Activated CD8-positive, alpha-beta memory T cell treated with anti-CD3 and anti-CD28 coated beads, Interleukin-2, amount 50 U/mL, for 24 hours (primary cell): ENCODE data around the gene WDPCP.
"Not testable (repeated sequence)": the region's sequence is repeated elsewhere in the genome, so short reads cannot be mapped to it uniquely, and the experiment has no call there.

ENCODE experiments used
- DNase-seq: peaks from one replicate; pipeline ENCODE4 v3.0.0-alpha.2; 2020; ENCODE audit errors: extremely low read depth

The WDPCP gene

GRCh38 chr2:63463142-63463541 is 125.1 kb downstream of the WDPCP start:
- DNase-seq, result no peak

DNA sequence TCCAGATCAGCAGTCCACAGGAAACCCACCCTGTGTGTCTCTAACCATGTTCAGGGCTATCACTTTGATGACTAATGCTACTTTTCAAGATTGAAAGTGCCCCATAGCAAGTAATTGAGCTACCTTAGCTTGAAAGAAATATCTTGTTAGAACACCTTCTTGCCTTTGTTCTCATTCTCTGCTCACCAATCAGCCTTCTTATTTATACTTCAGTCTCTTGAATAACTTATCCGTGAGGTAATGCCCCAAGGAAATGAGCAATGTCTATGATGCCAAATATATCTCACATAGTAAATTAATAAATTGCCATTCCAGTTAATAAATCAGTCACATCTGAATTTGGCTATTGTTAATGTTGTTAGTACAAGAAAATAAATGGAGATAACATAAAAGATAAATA is 141.6 kb downstream of the WDPCP start:
- DNase-seq, result no peak

DNA sequence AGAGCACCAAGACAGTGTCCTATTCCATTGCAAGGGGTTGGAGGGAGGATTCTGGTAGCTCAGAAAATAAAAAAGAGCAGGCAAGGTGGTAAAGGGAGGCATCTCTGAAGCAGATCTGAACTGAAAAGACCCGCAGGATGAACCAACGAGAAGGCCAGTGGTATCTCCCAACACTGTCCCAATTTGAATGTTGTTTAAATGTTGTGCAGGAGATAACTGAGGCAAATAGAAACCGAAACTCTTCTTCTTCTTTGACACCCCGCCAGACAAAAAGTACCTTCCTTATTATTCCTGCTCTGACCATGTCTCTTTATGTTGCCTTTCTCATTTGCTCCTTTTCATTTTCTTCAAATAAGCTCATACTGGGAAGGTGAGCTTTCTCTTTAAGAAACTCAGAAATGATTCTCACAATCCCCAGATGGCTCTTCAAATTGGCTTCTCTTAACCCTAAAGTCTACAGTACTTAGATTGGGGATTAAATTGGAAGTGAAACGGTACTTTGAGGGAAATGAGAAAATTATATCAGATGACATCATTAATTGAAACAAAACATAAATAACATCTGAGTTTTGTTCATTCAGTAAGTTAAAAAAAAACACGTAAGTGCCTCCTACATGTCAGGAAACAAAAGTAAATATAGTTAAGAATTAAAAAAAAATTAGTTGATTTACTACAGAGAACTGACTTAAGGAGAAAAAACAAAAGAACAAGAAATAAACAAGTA is 143.6 kb downstream of the WDPCP start:
- no peak for DNase-seq

GRCh38 chr2:63440612-63441011 is 147.7 kb downstream of the WDPCP start:
- DNase-seq, result no peak

- DNase-seq, result no peak
Measured at GRCh38 chr2:63438181-63438580, 150.1 kb downstream of the WDPCP start.

GRCh38 chr2:63436488-63436887 is 151.8 kb downstream of the WDPCP start:
- no peak for DNase-seq

- DNase-seq, result no peak
Measured at GRCh38 chr2:63435070-63435469, 153.2 kb downstream of the WDPCP start.

- no peak for DNase-seq
Measured at GRCh38 chr2:63434024-63435001, 154.0 kb downstream of the WDPCP start.

DNA sequence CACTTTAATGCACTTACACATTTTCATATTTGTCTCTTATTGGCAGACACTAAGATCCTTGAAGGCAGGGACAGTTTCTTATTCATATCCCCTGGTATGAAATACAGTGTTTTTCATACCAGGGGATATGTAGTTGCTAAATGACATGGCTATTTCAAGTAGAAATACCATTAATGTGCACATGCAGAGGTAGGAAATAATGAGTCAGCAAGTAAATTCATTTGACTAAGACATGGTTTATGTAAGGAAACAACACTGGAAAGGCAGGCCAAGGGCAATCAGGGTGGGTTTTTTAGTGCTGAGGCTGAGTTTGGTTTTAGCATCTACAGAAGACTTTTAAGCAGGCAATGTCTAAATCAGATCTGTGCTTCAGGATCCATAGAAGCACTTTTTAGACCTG is 155.9 kb downstream of the WDPCP start:
- DNase-seq, result no peak

DNA sequence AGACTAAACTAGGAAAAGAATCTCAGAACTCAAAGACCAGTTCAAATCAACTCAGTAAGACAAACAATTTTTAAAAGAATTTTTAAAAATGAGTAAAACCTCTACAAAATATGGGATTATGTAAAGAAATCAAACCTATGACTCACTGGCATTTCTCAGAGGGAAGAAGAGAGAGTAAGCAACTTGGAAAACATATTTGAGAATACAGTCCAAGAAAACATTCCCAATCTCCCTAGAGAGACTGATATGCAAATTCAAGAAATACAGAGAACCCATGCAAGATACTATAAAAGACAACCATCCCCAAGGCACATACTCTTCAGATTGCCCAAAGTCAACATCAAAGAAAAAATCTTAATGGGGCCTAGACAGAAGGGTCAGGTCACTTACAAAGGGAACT is 162.7 kb downstream of the WDPCP start:
- DNase-seq, result no peak

GRCh38 chr2:63425079-63425416 is 163.2 kb downstream of the WDPCP start:
- no peak for DNase-seq

DNA sequence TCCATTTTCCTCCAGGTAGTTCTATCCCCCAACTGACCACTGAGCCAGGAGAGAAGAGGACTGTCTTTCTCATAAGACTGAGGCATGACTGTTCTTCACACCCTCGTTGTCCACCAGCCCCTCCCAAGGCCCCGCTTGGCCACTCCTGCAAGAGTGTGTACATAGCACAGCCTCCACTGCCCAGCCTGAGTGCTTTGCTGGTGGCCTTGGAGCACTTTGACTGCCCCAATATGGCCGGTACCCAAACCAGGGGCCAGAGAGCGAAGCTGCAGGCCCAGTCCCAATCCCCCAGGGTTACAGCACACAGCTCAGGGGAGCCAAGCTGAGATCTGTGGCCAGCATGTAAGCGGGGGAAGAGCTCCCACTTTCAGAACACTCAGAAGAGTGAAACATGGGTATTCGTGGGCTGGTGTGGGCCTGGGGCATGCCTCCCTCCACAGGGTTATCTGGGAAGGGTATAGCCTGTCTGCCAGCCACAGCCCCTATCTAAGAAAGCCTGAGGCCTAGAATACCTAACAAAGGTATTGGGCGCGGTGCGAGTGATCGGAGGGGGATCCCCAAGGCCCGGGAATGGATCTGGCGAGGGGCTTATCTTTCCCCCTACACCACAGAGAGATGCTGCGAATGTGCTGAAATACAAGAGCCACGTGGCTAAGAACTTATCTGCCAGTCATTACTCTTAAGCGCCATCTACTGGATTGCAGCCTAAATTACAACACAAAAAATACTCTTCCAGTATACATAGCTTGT is 163.8 kb downstream of the WDPCP start:
- no peak for DNase-seq

DNA sequence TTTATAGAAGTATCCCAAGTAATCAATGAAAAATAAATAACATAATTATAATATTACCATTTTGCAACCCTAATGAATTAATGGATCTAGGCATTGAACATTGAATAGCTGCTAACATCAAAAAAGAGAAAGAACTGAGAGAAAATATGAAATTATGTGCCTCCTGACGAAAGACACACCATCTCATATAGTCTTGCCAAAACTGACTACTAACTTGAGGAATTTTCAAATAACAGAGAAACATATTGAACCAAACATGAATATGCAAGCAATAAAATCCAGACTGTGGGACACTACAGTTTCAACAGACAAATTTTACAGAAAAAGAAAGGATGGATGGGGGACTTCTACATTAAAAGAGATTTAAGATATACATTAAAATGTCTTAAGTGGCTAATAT is 165.7 kb downstream of the WDPCP start:
- DNase-seq, result no peak

GRCh38 chr2:63408530-63408929 is 179.7 kb downstream of the WDPCP start:
- no peak for DNase-seq

DNA sequence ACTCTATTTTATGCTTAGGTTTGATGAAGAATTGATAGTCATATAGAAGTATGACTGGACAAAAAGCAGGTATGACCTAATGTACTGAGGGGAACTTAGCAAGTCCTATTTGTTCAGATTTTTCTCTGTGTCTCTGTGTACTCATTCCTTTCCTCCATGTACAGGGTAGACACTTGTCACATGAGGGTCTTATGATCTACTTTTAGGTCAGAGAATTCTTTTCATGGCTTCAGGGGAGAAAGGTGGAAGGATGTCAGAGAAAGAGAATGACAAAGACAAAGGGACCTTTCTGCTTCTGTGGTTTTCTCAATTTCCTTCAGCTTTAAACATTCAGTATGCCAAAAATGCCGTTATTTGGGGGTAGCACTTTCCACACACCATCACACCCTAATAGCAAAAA is 181.6 kb downstream of the WDPCP start:
- no peak for DNase-seq

- no peak for DNase-seq
Measured at GRCh38 chr2:63403820-63404219, 184.5 kb downstream of the WDPCP start.

- not testable (repeated sequence) for DNase-seq
Measured at GRCh38 chr2:63402889-63403288, 185.4 kb downstream of the WDPCP start.

DNA sequence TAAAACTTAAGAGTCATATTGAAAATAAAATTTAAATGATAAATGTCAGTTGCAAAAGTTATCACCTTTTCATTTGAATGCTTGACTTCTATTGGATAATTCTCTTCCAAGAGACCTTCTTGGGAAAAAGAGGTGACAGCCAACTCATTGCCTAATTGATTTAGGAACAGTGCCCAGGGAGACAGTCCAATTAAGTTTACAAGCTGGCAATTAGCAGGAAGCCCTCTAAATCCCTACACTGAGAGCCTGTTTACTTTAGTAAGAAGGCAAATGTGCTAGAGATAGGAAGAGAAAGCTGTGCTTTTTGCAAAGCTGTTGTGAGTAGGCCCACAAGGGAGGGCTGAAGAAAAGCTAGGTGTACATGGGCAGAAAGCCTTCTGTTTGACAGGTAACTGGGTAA is 189.1 kb downstream of the WDPCP start:
- DNase-seq, result no peak

DNA sequence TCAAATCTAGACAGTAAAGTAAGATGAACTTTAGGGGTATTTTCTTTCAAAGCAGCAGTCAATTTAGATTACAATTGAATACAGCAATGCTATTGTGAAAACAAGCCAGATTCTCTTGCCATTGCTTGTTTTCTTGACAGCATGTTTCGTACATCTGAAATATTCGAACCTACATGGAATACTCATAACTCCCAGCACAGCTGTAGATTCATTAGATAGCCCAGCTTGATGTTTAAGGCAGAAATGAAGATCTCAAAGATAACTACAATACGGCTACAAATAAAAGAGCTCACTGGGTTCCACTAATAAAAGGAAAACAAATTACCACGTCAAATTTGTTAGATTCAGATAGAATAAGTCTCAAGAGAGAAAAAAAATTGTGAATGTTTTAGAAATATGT is 208.8 kb downstream of the WDPCP start:
- DNase-seq, result no peak

- no peak for DNase-seq
Measured at GRCh38 chr2:63378589-63378988, 209.7 kb downstream of the WDPCP start.

- DNase-seq, result no peak
Measured at GRCh38 chr2:63374341-63374740, 213.9 kb downstream of the WDPCP start.

DNA sequence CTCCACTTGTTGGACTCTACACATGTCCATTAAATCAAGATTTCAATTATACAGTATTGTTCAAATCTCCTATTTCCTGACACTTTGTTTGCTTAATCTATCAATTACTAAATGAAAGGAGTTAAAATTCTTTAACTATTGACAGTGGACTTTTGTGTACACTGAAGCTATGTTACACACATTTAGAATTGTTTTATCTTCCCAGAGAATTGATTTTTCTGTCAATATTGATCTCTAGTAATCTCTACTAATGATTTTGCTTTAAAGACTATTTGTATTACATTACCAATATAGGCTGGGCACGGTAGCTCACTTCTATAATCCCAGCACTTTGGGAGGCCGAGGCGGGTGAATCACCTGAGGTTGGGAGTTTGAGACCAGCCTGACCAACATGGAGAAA is 215.7 kb downstream of the WDPCP start:
- DNase-seq, result no peak
